Stimulated activated memory B cell treated with anti-CD40 and anti-IgM and Interleukin-4, amounts not matched to agents 10 μg/mL and 1 μg/mL and 100 μg/mL, for 72 hours (primary cell): ENCODE results near the gene IMMP2L.
A peak's percentile ranks its signal among the peaks of the same experiment; 100 is the strongest.
"Not testable (repeated sequence)": the region's sequence is repeated elsewhere in the genome, so short reads cannot be mapped to it uniquely, and the experiment has no call there.

Source experiments
- ATAC-seq: fragments of 150-1000 bp; cut with Tn5 transposase; 2 replicates; pipeline ENCODE4 v1.10.0; 2021
- H3K27ac Mint-ChIP-seq: one replicate; pipeline ENCODE4 v1.8.0; 2022; ENCODE audit warnings: mild to moderate bottlenecking, mixed read lengths
- H3K27me3 Mint-ChIP-seq: one replicate; pipeline ENCODE4 v1.8.0; 2022; ENCODE audit warnings: mixed read lengths
- H3K36me3 Mint-ChIP-seq: one replicate; pipeline ENCODE4 v1.8.0; 2022; ENCODE audit warnings: mixed read lengths
- H3K4me1 Mint-ChIP-seq: one replicate; pipeline ENCODE4 v1.8.0; 2022; ENCODE audit warnings: mixed read lengths
- H3K4me3 Mint-ChIP-seq: one replicate; pipeline ENCODE4 v1.8.0; 2022; ENCODE audit warnings: mild to moderate bottlenecking, moderate library complexity, mixed read lengths
- H3K9me3 Mint-ChIP-seq: one replicate; pipeline ENCODE4 v1.8.0; 2022; ENCODE audit warnings: mixed read lengths

IMMP2L gene

DNA sequence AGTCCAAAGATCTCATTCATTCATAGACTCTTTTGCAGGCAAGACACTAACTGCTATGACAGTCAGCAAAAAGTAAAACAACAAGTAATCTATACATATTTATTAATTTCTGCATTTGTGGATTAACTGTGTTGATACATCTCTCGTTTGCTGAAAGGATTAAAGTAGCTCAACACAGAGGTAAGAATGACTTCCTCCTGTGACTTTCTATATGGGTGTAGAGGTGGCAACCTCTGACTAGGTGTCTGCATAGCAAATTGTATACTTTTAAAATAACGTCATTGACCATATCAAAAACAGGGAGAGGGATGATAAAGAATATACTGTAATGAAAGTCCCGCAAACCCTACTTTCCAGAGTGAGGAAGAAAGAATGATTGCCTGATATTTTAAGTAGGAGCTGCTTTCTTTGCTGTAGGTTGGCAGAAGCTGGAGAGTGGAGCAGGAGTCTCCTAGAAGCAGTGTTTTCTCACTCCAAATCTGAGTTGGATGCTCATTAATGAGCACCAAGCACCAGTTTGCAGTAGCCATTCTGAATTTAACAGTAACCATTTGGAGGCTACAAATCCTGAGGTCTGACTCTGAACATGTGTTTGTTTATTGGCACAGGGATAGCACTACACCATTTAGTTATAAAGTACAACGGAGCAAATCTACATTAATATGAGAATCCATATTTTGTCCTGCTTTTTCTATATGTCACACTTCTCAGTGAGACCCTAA, 480.6 kb downstream of the IMMP2L start:
- Mint-ChIP-seq H3K36me3 (peaks cover 5% of the 10 kb centered on the region), H3K27ac (peak overlapping the region; percentile 91), H3K4me1 (peaks cover 42% of the 10 kb centered on the region), H3K4me3 (no peak overlapping the region), H3K9me3 (no peaks in the 10 kb centered on the region), H3K27me3 (no peaks in the 10 kb centered on the region)
- no peak for ATAC-seq

DNA sequence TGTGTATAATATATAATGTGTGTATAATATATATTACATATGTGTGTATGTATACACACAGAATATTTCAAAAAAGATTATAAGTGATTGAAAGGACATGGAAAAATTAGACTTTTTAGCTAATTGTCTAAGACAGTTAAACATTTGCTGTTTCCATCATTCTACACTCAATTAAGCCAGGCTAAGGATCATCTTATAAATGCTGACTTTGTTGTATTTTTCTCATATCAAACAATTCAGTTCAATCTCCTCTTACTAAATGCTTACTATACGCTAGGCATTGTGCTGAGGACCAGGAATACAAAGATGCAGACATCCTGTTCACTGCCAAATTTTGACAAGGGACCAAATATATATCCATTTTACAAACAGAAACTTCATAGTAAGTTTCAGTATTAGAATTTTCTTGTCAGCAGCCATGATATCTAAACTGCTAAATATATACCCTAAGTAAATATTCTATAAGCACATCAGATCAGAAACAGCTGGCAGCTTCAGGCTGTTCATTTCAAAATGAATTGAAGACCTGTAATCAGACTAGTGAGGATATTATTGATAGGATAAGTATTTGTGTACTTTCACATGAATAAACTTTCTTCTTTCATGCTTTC, 481.7 kb downstream of the IMMP2L start:
- H3K4me3 Mint-ChIP-seq = no peak overlapping the region
- H3K4me1 Mint-ChIP-seq = peaks cover 44% of the 10 kb centered on the region
- H3K27ac Mint-ChIP-seq = no peak overlapping the region
- H3K9me3 Mint-ChIP-seq = no peaks in the 10 kb centered on the region
- H3K36me3 Mint-ChIP-seq = peaks cover 8% of the 10 kb centered on the region
- no peak for ATAC-seq
- no peaks in the 10 kb centered on the region for H3K27me3 Mint-ChIP-seq

DNA sequence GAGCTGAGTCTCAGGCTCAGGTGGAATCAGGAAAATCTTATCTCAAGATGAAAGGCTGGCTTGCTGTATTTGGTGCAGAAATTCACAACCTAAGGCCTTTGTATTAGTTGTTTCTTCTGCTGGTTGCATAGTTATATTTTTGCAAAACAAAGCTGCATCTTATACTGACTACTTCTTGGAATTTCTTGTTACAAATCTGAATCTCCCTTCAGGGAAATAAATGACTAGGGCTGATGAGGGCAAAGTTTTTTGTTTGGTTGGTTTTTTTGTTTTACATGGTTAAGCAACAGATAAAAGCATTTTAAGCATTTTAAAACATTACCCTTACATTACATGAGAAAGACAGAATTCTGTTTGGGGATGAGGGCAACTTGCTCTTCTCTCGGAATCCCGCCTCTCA, 485.3 kb downstream of the IMMP2L start:
- peaks cover 6% of the 10 kb centered on the region for H3K36me3 Mint-ChIP-seq
- no peak overlapping the region for H3K4me3 Mint-ChIP-seq
- no peak for ATAC-seq
- peaks cover 28% of the 10 kb centered on the region for H3K4me1 Mint-ChIP-seq
- no peaks in the 10 kb centered on the region for H3K9me3 Mint-ChIP-seq
- no peaks in the 10 kb centered on the region for H3K27me3 Mint-ChIP-seq
- H3K27ac Mint-ChIP-seq = no peak overlapping the region

DNA sequence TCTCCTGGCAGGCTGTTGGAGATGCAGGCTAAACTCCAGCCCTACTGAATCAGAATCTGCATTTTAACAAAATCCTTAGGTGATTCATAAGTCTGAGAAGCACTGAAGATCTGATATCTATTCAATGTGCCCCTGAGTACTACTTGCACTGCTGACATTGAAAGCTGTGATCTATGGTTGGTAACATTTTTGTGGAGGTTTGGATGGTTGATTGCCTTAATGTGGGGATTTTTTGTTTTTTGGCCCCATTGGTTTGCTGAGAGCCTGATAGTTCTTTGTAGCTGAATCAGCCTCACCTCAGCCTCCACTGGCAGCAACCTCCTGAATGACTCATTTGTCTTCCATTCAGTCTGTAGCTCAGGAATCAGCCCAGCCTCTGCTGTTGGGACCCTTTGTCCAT, 486.1 kb downstream of the IMMP2L start:
- Mint-ChIP-seq H3K27me3 (no peaks in the 10 kb centered on the region), H3K4me3 (no peak overlapping the region), H3K36me3 (peaks cover 6% of the 10 kb centered on the region), H3K4me1 (peaks cover 22% of the 10 kb centered on the region), H3K27ac (peak overlapping the region; percentile 31), H3K9me3 (no peaks in the 10 kb centered on the region)
- ATAC-seq = no peak

DNA sequence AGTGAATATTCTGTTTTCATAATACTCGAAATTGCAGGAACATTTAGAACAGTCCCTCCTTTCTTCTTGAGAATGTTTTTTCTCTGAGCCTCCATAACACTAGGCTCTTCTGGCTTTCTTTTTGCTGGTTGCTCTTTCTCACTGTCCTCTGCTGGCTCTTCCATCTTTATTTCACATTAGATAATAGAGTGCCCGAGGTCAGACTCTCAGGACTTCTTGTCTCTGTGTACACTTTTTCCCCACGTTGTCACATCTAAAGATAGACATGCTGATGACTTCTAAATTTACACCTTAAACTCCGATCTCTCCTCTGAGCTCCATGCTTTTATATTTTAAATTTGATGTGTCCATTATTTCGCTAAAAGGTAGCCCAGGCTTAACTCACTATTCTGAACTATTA, 486.8 kb downstream of the IMMP2L start:
- H3K4me1 Mint-ChIP-seq = peaks cover 22% of the 10 kb centered on the region
- no peaks in the 10 kb centered on the region for H3K27me3 Mint-ChIP-seq
- peaks cover 6% of the 10 kb centered on the region for H3K36me3 Mint-ChIP-seq
- peak overlapping the region; percentile 31 for H3K27ac Mint-ChIP-seq
- no peak overlapping the region for H3K4me3 Mint-ChIP-seq
- no peak for ATAC-seq
- no peaks in the 10 kb centered on the region for H3K9me3 Mint-ChIP-seq

DNA sequence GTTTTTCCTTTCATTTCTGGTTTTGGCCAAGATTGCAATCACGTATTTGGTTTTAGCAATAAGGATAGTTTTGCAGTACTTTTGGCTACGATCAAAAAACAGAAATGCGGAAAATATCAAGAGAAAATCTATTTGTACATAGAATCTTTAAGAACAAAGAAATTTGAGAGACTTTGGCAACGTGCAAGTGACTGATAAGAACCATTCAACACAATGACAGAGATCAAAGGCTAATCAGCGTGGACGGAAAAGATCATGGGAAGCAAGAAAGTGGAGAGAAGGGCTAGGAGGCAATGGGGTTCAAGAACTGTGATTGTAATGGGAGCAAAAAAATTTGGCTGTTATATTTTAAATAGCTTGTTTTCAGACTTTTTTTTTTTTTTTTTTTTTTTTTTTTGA, 487.5 kb downstream of the IMMP2L start:
- no peaks in the 10 kb centered on the region for H3K9me3 Mint-ChIP-seq
- H3K4me1 Mint-ChIP-seq = peaks cover 22% of the 10 kb centered on the region
- no peak overlapping the region for H3K4me3 Mint-ChIP-seq
- peak overlapping the region; percentile 72 for H3K27ac Mint-ChIP-seq
- ATAC-seq = no peak
- H3K27me3 Mint-ChIP-seq = no peaks in the 10 kb centered on the region
- H3K36me3 Mint-ChIP-seq = peaks cover 6% of the 10 kb centered on the region

DNA sequence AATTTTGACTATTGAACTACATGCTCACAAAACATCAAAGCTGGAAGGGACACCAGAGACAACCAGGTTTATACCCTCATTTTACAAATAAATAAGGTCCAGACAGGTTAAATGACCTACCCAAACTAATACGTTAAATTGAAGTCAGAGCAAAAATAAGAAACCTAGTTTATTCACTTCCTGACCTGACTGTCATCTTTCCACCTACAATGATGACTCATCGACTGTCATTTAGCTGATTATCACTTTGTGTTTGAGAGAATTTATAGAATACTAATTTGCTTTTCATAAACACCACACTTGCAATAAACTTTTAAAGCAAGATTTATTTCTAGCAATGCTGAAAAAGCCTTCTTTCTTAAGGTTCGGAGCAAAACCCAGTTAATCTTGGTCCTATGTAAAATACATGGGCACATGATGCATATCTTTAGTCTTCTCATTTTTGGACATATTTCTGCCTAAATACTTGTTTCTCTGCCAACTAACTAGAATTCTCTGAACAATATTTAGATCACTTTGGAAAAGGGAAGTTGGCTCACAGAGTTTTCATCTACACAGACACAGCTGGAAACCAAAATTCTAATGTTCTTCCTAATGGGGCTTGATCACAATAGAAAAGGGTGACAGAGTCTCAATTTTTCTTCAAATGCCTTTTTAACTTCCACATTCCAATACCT, 488.1 kb downstream of the IMMP2L start:
- Mint-ChIP-seq H3K27ac (peak overlapping the region; percentile 72), H3K4me3 (no peak overlapping the region)
- ATAC-seq = no peak

DNA sequence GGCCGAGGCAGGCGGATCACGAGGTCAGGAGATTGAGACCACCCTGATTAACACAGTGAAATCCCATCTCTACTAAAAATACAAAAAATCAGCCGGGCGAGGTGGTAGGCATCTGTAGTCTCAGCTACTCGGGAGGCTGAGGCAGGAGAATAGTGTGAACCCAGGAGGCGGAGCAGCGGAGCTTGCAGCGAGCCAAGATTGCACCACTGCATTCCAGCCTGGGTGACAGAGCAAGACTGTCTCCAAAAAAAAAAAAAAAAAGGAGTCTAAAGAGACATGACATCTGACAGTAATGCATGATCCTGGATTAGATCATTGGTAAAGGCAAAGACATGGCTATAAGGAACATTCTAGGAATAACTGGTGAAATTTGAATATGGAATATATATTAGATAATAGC, 489.6 kb downstream of the IMMP2L start:
- H3K4me3 Mint-ChIP-seq, H3K9me3 Mint-ChIP-seq, H3K27me3 Mint-ChIP-seq, H3K36me3 Mint-ChIP-seq, H3K27ac Mint-ChIP-seq, ATAC-seq: not testable (repeated sequence)
- peaks cover 22% of the 10 kb centered on the region for H3K4me1 Mint-ChIP-seq

More for the DNA sequence above, 488.1 kb downstream of the IMMP2L start:
- peaks cover 6% of the 10 kb centered on the region for H3K36me3 Mint-ChIP-seq
- no peaks in the 10 kb centered on the region for H3K9me3 Mint-ChIP-seq
- H3K4me1 Mint-ChIP-seq = peaks cover 22% of the 10 kb centered on the region
- H3K27me3 Mint-ChIP-seq = no peaks in the 10 kb centered on the region

DNA sequence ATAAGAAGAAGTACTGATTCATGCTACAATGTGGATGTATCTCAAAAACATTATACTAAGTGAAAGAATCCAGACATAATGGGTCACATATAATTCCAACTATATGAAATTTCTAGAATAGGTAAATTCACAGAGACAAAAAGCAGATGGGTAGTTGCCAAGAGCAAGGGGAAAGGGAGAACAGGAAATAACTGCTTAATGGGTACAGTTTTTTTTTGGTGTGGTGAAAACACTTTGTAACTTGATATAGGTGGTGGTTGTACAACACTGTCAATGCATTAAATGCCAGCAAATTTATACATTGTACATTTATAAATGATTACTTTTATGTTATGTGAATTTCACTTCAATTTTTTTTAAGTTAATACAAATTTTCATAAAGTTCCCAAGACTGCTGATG, 490.7 kb downstream of the IMMP2L start:
- no peak for ATAC-seq
- H3K27me3 Mint-ChIP-seq = no peaks in the 10 kb centered on the region
- peaks cover 22% of the 10 kb centered on the region for H3K4me1 Mint-ChIP-seq
- no peak overlapping the region for H3K27ac Mint-ChIP-seq
- no peak overlapping the region for H3K4me3 Mint-ChIP-seq
- H3K36me3 Mint-ChIP-seq = peaks cover 6% of the 10 kb centered on the region
- no peaks in the 10 kb centered on the region for H3K9me3 Mint-ChIP-seq

DNA sequence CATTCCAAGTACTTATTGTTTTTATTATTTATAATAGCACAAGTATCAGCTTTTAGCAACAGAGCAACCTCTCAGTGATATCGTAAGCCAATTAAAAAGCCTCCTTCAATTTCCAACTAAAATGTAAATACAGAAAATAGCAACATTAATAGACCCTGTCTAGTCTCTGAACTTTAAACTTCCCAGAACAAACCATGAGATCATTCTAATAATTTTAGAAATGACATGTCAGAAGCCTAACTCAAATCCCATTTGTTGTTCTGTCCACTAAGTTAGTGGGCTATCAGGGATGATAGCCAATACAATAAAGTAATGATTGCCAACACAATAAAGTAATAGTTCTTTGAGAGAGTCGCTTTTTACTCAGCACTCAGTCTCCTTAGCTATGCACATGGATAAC, 493.7 kb downstream of the IMMP2L start:
- peaks cover 5% of the 10 kb centered on the region for H3K36me3 Mint-ChIP-seq
- H3K9me3 Mint-ChIP-seq = peaks cover 5% of the 10 kb centered on the region
- H3K27ac Mint-ChIP-seq = no peak overlapping the region
- ATAC-seq = no peak
- peaks cover under 1% of the 10 kb centered on the region for H3K4me1 Mint-ChIP-seq
- no peaks in the 10 kb centered on the region for H3K27me3 Mint-ChIP-seq
- no peak overlapping the region for H3K4me3 Mint-ChIP-seq

DNA sequence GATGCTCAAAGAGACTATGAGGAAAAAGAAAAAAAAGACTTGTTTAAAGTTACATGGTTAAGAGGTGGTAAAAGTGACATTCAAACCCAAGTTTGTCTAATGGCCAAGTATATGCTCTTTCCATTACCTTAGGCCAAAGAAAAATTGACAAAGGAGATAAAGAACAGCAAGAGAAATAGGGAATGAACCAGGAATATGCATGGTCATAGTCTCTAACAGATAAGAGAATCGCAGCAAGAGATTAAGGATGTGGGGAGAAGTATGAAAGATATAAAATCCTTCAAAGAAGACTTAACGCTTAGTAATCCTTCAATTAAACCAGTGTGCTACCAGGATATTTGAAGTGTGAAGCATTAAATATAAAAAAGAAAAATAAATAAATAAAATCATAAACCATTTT, 494.6 kb downstream of the IMMP2L start:
- no peaks in the 10 kb centered on the region for H3K4me1 Mint-ChIP-seq
- H3K27ac Mint-ChIP-seq = no peak overlapping the region
- H3K4me3 Mint-ChIP-seq = no peak overlapping the region
- H3K9me3 Mint-ChIP-seq = peaks cover 8% of the 10 kb centered on the region
- ATAC-seq = no peak
- no peaks in the 10 kb centered on the region for H3K27me3 Mint-ChIP-seq
- peaks cover 9% of the 10 kb centered on the region for H3K36me3 Mint-ChIP-seq

DNA sequence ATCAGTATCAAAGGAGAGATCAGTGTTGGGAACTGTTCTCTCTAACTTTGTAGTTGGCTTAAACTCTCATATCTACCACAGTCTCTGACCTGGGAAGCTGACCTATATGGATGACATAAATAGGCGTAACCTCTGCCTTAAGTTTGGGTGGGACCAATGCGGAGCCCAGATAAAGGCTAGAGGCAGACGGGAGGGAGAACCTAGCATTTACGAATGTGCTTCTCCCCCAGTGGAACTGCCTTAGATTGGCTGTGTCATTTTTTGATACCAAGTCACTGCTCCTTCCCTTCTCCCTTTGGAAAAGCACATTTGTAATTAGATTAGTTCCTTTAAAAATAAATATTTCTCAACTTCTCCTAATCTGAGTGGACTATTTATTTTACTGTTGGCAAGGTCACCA, 495.0 kb downstream of the IMMP2L start:
- no peak for ATAC-seq
- Mint-ChIP-seq H3K4me3 (no peak overlapping the region), H3K36me3 (peaks cover 13% of the 10 kb centered on the region), H3K9me3 (peaks cover 11% of the 10 kb centered on the region), H3K4me1 (no peaks in the 10 kb centered on the region), H3K27ac (no peak overlapping the region), H3K27me3 (no peaks in the 10 kb centered on the region)

DNA sequence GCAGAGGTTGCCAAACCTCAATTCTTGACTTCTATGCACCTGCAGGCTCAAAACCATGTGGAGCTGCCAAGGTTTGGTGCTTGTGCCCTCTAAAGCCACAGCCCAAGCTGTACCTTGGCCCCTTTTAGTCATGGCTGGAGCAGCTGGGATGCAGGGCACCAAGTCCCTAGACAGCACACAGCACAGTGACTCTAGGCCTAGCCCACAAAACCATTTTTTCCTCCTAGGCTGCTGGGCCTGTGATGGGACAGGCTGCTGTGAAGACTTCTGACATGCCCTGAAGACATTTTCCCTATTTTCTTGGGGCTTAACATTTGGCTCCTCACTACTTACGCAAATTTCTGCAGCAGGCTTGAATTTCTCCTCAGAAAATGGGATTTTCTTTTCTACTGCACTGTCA, 499.1 kb downstream of the IMMP2L start:
- Mint-ChIP-seq H3K4me3 (no peak overlapping the region), H3K4me1 (no peaks in the 10 kb centered on the region), H3K27ac (no peak overlapping the region), H3K9me3 (peaks cover 17% of the 10 kb centered on the region), H3K36me3 (peaks cover 22% of the 10 kb centered on the region), H3K27me3 (no peaks in the 10 kb centered on the region)
- no peak for ATAC-seq

DNA sequence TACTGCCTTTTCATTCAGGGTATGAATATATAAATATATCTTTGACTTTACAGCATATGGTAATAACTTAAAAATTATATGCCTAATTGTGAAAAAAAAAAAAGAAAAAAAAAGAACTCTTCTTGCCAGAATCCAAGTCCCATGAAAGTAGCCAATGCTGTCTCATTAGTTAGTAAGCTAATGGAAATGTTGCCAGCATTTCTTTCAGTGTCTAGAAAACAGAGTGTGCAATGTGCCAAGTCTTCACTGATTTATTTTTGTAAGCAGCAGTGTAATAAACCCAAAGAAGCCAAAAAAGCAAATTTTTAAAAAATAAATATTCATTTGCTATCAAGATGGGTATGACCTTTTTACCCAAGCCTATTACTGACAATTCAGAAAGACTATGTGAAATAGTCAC, 502.5 kb downstream of the IMMP2L start:
- Mint-ChIP-seq H3K9me3 (peaks cover 17% of the 10 kb centered on the region), H3K4me1 (no peaks in the 10 kb centered on the region)

DNA sequence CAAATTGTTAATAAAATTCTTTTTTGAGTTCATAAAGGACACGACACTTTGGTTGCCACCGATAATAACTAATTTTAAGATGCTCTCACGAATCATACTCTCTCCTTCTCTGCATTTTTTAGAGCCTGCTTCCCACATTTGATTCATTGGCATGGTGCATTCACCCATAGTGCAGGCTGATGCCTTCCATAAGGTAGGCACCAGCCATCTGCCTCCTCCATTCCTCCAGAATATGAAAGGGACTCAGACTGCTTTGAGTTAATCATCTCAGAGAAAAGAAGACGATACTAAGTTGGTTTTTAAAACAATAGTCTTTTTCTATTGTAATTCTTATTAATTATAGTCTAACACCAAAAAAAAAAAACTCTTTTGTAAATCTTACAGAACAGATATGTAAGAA, 505.2 kb downstream of the IMMP2L start:
- peaks cover 7% of the 10 kb centered on the region for H3K36me3 Mint-ChIP-seq
- no peaks in the 10 kb centered on the region for H3K27me3 Mint-ChIP-seq
- H3K9me3 Mint-ChIP-seq = peaks cover 4% of the 10 kb centered on the region
- H3K27ac Mint-ChIP-seq = no peak overlapping the region
- H3K4me3 Mint-ChIP-seq = no peak overlapping the region
- no peaks in the 10 kb centered on the region for H3K4me1 Mint-ChIP-seq
- no peak for ATAC-seq

More for the DNA sequence above, 502.5 kb downstream of the IMMP2L start:
- Mint-ChIP-seq H3K36me3 (peaks cover 22% of the 10 kb centered on the region), H3K27ac (no peak overlapping the region), H3K4me3 (no peak overlapping the region), H3K27me3 (no peaks in the 10 kb centered on the region)
- no peak for ATAC-seq

DNA sequence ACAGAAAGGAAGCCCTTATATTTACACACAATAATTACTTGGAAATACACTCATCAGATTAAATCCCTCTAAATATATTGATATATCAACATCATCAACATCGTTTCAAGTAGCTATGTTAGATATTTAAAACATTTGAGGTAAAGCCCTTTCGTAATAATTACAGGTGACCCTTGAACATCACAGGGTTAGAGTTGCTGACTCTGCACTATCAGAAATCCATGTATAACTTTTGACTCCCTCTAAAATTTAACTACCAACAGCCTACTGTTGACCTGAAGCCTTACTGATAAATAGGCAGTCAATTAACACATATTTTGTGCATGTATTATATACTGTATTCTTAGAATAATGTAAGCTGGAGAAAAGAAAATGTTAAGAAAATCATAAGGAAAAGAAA, 505.9 kb downstream of the IMMP2L start:
- H3K27ac Mint-ChIP-seq = no peak overlapping the region
- H3K27me3 Mint-ChIP-seq = no peaks in the 10 kb centered on the region

More for the DNA sequence above, 505.9 kb downstream of the IMMP2L start:
- no peaks in the 10 kb centered on the region for H3K4me1 Mint-ChIP-seq
- no peaks in the 10 kb centered on the region for H3K9me3 Mint-ChIP-seq
- ATAC-seq = no peak
- peaks cover under 1% of the 10 kb centered on the region for H3K36me3 Mint-ChIP-seq
- H3K4me3 Mint-ChIP-seq = no peak overlapping the region
